Lung (tissue), 12 donors: ENCODE measurements around the gene NSUN5. TPM values are rescaled to one million over a fixed set of nuclear protein-coding genes. Genes with fewer than 3 reads are reported as not detected.

Experiments
- ATAC-seq: fragments of 200-7000 bp; cut with Tn5 transposase; one replicate; pipeline ENCODE4 v1.9.1; 2020; ENCODE audit warnings: moderate number of reproducible peaks; ENCODE audit not compliant: insufficient read depth, low FRiP score
- DNase-seq, 3 donors: peaks; one replicate each; pipeline ENCODE4 v3.0.0-alpha.2; 2013 to 2017
- H3K27ac ChIP-seq, 2 donors: one replicate each; pipeline ENCODE4 v1.5.1; 2013; ENCODE audit warnings: mild to moderate bottlenecking in 2 of 2, moderate library complexity in 2 of 2, control low read depth in 1 of 2, inconsistent platforms in 1 of 2, low read depth in 1 of 2, low read length in 1 of 2
- H3K27me3 ChIP-seq, 3 donors: one replicate each; pipeline ENCODE4 v1.5.1; 2013; ENCODE audit warnings: low read length in 2 of 3; ENCODE audit not compliant: control insufficient read depth in 3 of 3, insufficient read depth in 3 of 3
- H3K36me3 ChIP-seq, 4 donors: one replicate each; pipeline ENCODE4 v1.5.1; 2013; ENCODE audit warnings: low read length in 4 of 4, mild to moderate bottlenecking in 1 of 4, moderate library complexity in 1 of 4; ENCODE audit not compliant: control insufficient read depth in 4 of 4, insufficient read depth in 4 of 4
- H3K4me1 ChIP-seq, 5 donors: one replicate each; pipeline ENCODE4 v1.5.1; 2013; ENCODE audit warnings: low read length in 5 of 5, mild to moderate bottlenecking in 2 of 5, moderate library complexity in 1 of 5; ENCODE audit not compliant: control insufficient read depth in 5 of 5, insufficient read depth in 5 of 5
- H3K4me3 ChIP-seq: one replicate; pipeline ENCODE4 v1.5.1; 2013; ENCODE audit warnings: mild to moderate bottlenecking, control low read depth, moderate library complexity
- H3K9ac ChIP-seq, 2 donors: one replicate each; pipeline ENCODE4 v1.5.1; 2013; ENCODE audit warnings: low read length in 2 of 2, control low read depth in 1 of 2; ENCODE audit not compliant: insufficient read depth in 1 of 2
- H3K9me3 ChIP-seq, 4 donors: one replicate each; pipeline ENCODE4 v1.5.1; 2013; ENCODE audit warnings: low read length in 3 of 4, mild to moderate bottlenecking in 1 of 4, moderate library complexity in 1 of 4; ENCODE audit not compliant: control insufficient read depth in 4 of 4, insufficient read depth in 3 of 4
- CTCF ChIP-seq: IDR thresholded peaks from 2 replicates; pipeline ENCODE4 v1.5.1; 2012; ENCODE audit warnings: mild to moderate bottlenecking; ENCODE audit errors: control extremely low read depth, extremely low read depth
- WGBS, 2 donors: extraction: QIAGEN DNeasy Blood & Tissue Kit; methylation state at CpG; one replicate each; pipeline ENCODE4 v1.1.7; 2013; 5-methylcytosine and 5-hydroxymethylcytosine counted together
- polyA plus RNA-seq, 2 donors: library from polyadenylated mRNA; stranded (reverse); fragments of 200-250 nt; gene quantifications; one replicate each; pipeline ENCODE4 v1.2.1, GENCODE V29; 2013
- total RNA-seq, 2 donors: library from RNA; depleted of rRNA in 1 of 2; stranded (reverse); fragments of >200 nt in 1 of 2; gene quantifications; one replicate each; pipeline ENCODE4 v1.2.1, GENCODE V29; 2014 to 2021
- donor health status: control.
- donor health status: control.
- donor health status: Bipolar disorder and iron deficiency.
- donor health status: healthy.
- donor health status: DM: yes; HTN: yes; CAD: no.

Gene NSUN5
- total and polyA plus RNA-seq, 4 donors = 14.9 to 35.3 (median 27.8) TPM

- DNase-seq (no peak), ATAC-seq (no peak)
- 64 to 71% methylated on average over 4 of the region's 4 CpGs for WGBS, 2 donors
Observed at GRCh38 chr7:73345538-73345937, 36.9 kb upstream of the NSUN5 start.

GRCh38 chr7:73343671-73344380 lies 35.2 kb upstream of the NSUN5 start:
- Histone ChIP-seq H3K36me3 (no peaks in the 10 kb centered on the region), H3K27ac (no peak overlapping the region), H3K9me3 (no peaks in the 10 kb centered on the region), H3K27me3 (no peaks in the 10 kb centered on the region), H3K4me3 (no peak overlapping the region), H3K4me1 (peaks cover 0 to 4% (median 0%) of the 10 kb centered on the region in 5 donors), H3K9ac (no peak overlapping the region)
- WGBS, 2 donors = 86 to 87% methylated on average over 7 of the region's 7 CpGs
- ATAC-seq (no peak), DNase-seq (no peak)
- no peak for TF ChIP-seq CTCF

More at GRCh38 chr7:73345538-73345937, 36.9 kb upstream of the NSUN5 start:
- H3K27ac ChIP-seq = no peak overlapping the region
- no peak overlapping the region for H3K9ac ChIP-seq
- no peak for TF ChIP-seq CTCF
- no peak overlapping the region for H3K4me3 ChIP-seq
- no peaks in the 10 kb centered on the region for H3K27me3 ChIP-seq
- H3K4me1 ChIP-seq = peaks cover 0 to 7% (median 0%) of the 10 kb centered on the region in 5 donors
- no peaks in the 10 kb centered on the region for H3K9me3 ChIP-seq
- H3K36me3 ChIP-seq = no peaks in the 10 kb centered on the region

DNA sequence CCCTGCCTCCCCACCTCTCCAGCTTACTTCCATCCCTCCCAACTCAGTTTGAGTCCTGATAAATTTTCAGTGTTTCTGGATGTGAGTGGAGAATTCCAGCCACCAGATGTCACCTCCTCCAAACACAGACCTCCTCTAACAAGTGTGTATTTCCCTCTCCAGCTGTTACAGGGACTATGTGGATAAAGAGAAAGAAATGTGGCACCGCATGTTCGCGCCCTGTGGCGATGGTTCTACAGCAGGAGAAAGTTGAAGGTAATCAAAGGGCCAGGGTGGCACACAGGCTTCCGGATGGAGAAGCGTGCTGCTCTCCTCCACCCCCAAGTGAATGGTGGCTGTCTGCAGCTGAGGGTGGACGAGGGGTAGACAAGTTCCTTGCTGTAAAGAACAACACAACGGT lies 34.0 kb upstream of the NSUN5 start:
- Histone ChIP-seq H3K27me3 (no peaks in the 10 kb centered on the region), H3K9ac (no peak overlapping the region), H3K4me3 (no peak overlapping the region), H3K9me3 (no peaks in the 10 kb centered on the region), H3K27ac (no peak overlapping the region), H3K4me1 (peaks cover 0 to 4% (median 0%) of the 10 kb centered on the region in 5 donors), H3K36me3 (no peaks in the 10 kb centered on the region)
- WGBS, 2 donors = 42 to 65% methylated on average over 8 of the region's 8 CpGs
- DNase-seq = peak; percentile 67 to 88 (median 84)
- peak; percentile 11 for TF ChIP-seq CTCF
- no peak for ATAC-seq
